Epidermal melanocyte (primary cell): ENCODE data around the gene PPID.
"Not testable (repeated sequence)": the region's sequence is repeated elsewhere in the genome, so short reads cannot be mapped to it uniquely, and the experiment has no call there.

Experiments
- DNase-seq: peaks from one replicate; pipeline ENCODE4 v3.0.0; 2011; ENCODE audit warnings: low spot score; ENCODE audit not compliant: insufficient read length

The PPID gene

DNA sequence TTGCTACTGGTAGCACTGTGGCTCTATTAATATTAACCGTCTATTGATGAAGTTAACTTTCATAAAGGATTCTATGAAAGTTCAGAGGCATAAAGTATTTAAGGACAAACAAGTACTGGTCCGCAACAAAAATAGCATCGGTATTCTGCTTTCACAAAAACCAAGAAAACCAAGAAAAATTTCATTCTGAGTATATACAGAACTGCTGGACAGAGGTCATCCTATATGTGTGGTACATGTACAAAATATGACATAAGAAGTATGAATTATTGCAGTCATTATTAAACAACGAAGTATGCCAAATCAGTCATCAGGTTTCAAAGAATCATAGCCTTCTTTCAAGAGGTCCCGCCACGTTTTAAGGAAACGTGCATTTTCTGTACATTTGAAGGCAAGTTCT lies 53.9 kb downstream of the PPID start:
- DNase-seq: no peak

DNA sequence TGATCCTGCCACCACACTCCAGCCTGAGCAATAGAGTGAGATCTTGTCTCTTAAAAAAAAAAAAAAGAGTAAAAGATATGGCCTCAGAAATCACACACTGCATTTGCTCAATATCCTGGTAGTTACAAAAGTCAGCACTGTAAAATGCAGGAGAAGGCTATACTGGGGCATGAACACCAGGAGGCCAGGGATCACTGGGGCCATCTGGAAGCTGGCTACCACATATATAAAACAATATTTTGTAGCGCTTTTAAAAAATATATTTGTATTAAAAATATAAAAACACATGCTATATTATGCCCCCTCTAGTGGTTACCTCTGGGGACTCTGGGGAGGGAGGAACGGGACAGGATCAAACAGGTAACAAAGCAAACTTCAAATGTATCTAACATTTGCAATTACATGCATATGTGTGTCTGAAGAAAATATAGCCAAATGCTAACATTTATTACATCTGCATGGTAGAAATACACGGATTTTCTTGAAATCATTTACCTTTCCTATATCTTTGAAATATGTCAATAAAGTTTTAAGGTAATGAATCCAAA lies 55.5 kb downstream of the PPID start:
- no peak for DNase-seq

DNA sequence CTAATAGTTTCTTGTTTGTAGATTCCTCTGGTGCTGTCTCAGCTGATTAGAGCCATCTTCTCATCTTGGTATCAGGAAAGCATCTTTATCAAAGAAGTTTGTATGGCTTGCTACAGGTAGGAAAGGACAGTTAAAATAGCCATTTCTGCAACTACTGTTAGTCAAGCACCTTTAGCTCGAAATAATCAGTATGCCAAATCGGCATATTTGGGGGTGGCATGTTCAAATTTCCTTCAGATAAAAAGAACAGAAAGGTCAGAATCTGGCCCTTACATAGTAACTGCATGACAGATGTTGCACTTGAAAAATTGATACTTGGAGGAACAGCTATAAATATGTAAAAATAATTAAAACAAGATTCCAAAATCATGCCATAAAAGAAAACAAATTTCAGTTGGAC lies 56.3 kb downstream of the PPID start:
- no peak for DNase-seq

DNA sequence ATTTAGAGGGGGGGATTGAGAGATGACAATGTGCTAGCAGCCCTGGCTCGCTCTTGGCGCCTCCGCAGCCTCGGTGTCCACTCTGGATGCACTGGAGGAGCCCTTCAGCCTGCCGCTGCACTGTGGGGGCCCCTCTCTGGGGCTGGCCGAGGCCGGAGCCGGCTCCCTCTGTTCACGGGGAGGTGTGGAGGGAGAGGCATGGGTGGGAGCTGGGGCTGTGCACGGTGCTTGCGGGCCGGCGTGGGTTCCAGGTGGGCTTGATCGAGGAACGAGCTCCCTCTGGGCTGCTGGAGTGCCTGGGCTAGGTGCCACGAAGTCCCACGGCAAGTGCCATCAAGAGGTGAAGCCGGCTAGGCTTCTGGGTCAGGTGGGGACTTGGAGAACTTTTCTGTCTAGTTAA lies 58.4 kb downstream of the PPID start:
- no peak for DNase-seq

DNA sequence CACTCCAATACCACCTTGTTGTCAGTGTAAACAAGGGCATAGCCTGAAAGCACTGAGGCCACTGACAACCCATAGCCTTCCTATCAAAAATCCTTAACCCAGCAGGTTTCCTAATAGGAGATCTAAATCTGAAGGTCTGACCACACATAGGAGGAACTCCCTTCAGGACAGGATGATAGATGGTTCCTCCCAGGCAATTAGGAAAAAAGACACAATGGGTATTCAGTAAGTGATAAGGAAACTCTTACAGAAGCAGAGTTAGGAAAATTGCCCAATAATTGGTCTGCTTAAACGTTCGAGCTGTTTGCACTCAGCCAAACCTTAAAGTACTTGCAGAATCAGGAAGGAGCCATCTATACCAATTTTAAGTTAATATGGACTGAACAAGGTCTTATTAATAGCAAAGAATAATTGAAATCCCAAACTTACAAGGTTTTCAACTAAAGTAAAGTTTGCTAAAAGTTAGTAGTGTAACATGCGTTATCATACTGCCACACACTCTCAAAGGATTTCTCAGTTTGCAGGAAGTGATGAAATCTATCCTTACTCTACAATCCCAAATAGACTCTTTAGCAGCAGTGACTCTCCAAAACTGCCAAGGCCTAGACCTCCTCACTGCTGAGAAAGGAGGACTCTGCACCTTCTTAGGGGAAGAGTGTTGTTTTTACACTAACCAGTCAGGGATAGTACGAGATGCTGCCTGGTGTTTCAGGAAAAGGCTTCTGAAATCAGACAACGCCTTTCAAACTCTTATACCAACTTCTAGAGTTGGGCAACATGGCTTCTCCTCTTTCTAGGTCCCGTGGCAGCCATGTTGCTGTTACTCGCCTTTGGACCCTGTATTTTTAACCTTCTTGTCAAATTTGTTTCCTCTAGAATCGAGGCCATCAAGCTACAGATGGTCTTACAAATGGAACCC lies 59.2 kb downstream of the PPID start:
- DNase-seq: not testable (repeated sequence)

DNA sequence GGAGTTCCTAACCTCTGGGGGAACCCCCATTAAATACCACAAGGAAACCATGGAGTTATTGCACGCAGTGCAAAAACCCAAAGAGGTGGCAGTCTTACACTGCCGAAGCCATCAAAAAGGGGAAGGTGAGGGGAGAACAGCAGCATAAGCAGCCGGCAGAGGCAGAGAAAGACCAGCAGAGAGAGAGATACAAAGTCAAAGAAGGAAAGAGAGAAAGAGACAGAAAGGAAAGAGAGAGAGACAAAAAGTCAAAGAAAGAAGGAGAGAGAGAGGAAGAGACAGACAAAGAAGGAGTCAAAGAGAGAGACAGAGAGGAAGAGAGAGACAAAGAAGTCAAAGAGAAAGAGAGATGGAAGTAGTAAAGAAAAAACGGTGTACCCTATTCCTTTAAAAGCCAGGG lies 59.9 kb downstream of the PPID start:
- not testable (repeated sequence) for DNase-seq
